HL-60/S4 (cell line): ENCODE data around the gene CFAP73.
"Not testable (repeated sequence)": the region's sequence is repeated elsewhere in the genome, so short reads cannot be mapped to it uniquely, and the experiment has no call there.

Experiments
- in situ Hi-C: fragments of 300-500 bp; cut with MboI; formaldehyde crosslinking; loops from 2 replicates; pipeline ENCODE4 v1.14.3; 2022; ENCODE audit warnings: low sequenced_read_pairs

CFAP73 gene

GRCh38 chr12:113141716-113142115, 7.8 kb upstream of the CFAP73 start:
- in situ Hi-C loops: not testable (repeated sequence)

GRCh38 chr12:113142173-113142885, 7.2 kb upstream of the CFAP73 start:
- in situ Hi-C loops: no loop called here

- in situ Hi-C loops: no loop called here
Measured at GRCh38 chr12:113142886-113143332, 6.6 kb upstream of the CFAP73 start.

GRCh38 chr12:113143959-113144358, 5.6 kb upstream of the CFAP73 start:
- in situ Hi-C loops: no loop called here

GRCh38 chr12:113144806-113145205, 4.7 kb upstream of the CFAP73 start:
- in situ Hi-C loops: no loop called here

GRCh38 chr12:113145720-113146551, 3.6 kb upstream of the CFAP73 start:
- in situ Hi-C loops: no loop called here

GRCh38 chr12:113146999-113147398, 2.5 kb upstream of the CFAP73 start:
- in situ Hi-C loops: no loop called here

GRCh38 chr12:113151655-113152054, 2.1 kb downstream of the CFAP73 start:
- in situ Hi-C loops: no loop called here

- in situ Hi-C loops: no loop called here
Measured at GRCh38 chr12:113152196-113152834, 2.8 kb downstream of the CFAP73 start.

GRCh38 chr12:113152835-113153814, 3.6 kb downstream of the CFAP73 start:
- in situ Hi-C loops: no loop called here

- in situ Hi-C loops: no loop called here
Measured at GRCh38 chr12:113154351-113154973, 4.9 kb downstream of the CFAP73 start.

GRCh38 chr12:113155060-113155459, 5.5 kb downstream of the CFAP73 start:
- in situ Hi-C loops: no loop called here

- in situ Hi-C loops: no loop called here
Measured at GRCh38 chr12:113155646-113156045, 6.1 kb downstream of the CFAP73 start.

GRCh38 chr12:113157218-113157859, 7.8 kb downstream of the CFAP73 start:
- in situ Hi-C loops: no loop called here

GRCh38 chr12:113158439-113159203, 9.1 kb downstream of the CFAP73 start:
- in situ Hi-C loops: no loop called here

GRCh38 chr12:113159937-113160336, 10.4 kb downstream of the CFAP73 start:
- in situ Hi-C loops: no loop called here

GRCh38 chr12:113161415-113162016, 12.0 kb downstream of the CFAP73 start:
- in situ Hi-C loops: no loop called here
